ENCODE results near the gene LILRA1.
"Not testable (repeated sequence)": the region's sequence is repeated elsewhere in the genome, so short reads cannot be mapped to it uniquely, and the experiment has no call there.

LILRA1 gene

DNA sequence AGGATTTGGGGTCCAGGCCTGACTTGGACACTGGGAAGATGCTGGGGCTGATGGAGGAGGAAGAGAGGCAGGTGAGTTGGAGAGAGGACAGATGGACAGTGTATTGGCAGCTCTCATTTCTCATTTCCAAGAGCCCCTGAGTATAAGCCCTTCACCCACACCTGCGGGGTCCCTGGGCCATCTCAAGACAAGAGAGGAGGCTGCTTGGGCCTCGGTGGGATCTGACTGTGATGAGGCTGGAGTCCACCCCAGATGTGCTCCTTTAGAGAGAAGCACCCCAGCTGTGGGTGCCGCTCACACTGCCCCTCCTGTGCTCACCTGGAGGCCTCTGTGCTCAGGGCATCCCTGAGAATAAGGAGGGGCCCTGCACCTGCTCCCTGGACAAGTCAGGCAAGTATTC, 16.1 kb upstream of the LILRA1 start:
- no peak for DNase-seq (ENCODE audit: low spot score)

DNA sequence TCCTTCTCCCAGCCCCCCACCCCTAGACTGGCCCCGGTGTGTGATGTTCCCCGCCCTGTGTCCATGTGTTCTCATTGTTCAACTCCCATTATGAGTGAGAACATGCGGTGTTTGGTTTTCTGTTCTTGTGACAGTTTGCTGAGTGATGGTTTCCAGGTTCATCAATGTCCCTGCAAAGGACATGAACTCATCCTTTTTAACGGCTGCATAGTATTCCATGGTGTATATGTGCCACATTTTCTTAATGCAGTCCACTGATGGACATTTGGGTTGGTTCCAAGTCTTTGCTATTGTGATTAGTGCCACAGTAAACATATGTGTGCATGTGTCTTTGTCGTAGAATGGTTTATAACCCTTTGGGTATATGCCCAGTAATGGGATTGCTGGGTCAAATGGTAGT, 15.2 kb upstream of the LILRA1 start:
- not testable (repeated sequence) for DNase-seq (ENCODE audit: low spot score)

DNA sequence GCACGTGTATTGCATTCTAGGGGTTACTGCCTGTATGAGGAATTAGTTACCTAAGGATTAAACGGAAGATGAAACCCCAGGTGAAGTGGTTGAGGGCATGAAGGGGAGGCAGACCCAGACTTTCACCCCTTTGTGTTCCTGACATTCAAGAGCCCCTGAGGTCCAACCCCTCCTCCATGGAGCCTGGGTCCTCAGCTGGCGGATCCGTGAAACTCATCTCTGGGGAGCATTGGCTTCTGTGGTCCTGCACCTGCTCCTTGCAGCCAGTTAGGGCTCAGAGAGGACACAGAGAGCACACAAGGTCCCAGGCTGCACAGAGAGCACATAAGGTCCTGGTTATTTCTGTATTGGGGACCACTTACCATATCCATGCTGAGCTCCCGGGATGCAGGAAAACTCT, 7.0 kb upstream of the LILRA1 start:
- no peak for DNase-seq (ENCODE audit: low spot score)

DNA sequence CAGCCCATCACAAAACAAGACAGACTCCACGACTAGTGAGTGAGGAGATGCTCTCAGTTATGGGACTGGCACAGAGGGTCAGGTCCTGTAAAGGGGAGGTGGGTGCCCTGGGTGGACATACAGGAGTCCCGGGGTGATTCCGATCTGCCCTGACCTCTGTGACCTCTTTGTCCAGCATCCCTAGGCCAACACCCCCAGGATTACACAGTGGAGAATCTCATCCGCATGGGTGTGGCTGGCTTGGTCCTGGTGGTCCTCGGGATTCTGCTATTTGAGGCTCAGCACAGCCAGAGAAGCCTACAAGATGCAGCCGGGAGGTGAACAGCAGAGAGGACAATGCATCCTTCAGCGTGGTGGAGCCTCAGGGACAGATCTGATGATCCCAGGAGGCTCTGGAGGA, 6.4 kb upstream of the LILRA1 start:
- DNase-seq (ENCODE audit: low spot score): no peak

DNA sequence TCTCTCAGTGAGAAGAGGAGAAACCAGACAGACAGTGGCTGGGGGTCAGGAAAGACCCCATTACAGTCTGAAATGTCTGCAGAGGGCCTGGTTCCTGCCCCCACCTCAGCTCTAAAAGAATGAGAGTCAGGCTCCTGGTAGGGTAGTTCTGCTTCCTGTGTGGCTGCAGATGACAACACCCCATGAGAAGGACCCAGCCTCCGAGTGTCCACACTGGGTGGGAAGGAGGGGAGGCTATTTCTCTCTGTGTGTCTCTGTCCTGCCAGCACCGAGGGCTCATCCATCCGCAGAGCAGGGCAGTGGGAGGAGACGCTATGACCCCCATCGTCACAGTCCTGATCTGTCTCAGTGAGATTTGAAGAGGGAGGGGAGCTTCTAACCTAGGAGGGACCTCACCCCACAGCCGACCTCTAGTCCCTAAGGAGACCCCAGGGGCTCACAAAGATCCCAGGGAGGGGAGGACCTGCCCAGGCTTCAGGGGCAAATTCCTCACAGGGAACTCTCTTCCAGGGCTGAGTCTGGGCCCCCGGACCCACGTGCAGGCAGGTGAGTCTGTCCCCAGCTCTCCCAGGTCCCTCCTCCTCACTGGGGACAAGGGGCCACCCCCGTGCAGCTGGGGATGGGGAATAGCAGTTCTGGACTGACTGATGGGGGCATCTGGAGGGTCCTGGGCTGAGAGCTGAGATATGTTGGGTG, 647 bp downstream of the LILRA1 start:
- DNase-seq (ENCODE audit: low spot score): not testable (repeated sequence)

DNA sequence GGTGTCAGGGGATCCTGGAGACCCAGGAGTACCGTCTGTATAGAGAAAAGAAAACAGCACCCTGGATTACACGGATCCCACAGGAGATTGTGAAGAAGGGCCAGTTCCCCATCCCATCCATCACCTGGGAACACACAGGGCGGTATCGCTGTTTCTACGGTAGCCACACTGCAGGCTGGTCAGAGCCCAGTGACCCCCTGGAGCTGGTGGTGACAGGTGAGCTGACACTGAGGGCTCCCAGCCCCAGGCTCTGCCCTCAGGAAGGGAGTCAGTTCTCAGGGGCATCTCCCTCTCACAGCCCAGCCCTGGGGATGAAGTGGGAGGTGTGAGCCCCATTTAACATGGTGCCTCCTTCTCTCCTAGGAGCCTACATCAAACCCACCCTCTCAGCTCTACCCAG, 1.3 kb downstream of the LILRA1 start:
- no peak for DNase-seq (ENCODE audit: low spot score)

DNA sequence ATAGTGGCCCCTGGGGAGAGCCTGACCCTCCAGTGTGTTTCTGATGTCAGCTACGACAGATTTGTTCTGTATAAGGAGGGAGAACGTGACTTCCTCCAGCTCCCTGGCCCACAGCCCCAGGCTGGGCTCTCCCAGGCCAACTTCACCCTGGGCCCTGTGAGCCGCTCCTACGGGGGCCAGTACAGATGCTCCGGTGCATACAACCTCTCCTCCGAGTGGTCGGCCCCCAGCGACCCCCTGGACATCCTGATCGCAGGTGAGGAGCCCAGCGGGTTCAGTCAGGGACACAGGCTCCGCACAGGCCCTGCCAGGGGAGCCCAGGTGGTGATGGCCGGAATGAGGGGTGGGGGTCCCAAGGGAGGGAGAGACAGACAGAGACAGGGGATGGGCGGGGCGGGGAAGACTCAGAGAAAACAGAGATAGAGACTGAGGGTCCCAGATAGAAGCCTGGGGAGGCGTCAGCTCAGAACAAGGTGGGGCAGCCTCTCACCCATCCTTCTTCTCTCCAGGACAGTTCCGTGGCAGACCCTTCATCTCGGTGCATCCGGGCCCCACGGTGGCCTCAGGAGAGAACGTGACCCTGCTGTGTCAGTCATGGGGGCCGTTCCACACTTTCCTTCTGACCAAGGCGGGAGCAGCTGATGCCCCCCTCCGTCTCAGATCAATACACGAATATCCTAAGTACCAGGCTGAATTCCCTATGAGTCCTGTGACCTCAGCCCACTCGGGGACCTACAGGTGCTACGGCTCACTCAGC, 2.4 kb downstream of the LILRA1 start:
- DNase-seq (ENCODE audit: low spot score): not testable (repeated sequence)

DNA sequence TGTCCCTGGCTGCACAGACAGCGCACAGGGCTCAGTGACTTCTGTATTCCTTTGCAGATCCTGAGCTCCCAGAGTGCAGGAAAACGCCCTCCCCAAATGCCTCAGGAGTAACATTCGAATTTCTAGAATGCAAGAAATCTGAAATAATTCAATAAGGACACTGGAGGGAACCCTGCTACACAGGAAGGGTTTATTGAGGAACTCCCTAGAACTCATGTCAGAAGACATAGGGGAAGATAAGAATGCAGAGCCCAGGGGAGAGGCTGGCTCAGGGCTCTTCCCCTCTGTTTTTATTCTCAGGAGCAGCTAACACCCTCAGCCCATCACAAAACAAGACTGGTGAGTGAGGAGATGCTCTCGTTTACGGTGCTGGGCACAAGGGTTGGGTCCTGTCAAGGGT, 6.8 kb downstream of the LILRA1 start:
- DNase-seq (ENCODE audit: low spot score): no peak

DNA sequence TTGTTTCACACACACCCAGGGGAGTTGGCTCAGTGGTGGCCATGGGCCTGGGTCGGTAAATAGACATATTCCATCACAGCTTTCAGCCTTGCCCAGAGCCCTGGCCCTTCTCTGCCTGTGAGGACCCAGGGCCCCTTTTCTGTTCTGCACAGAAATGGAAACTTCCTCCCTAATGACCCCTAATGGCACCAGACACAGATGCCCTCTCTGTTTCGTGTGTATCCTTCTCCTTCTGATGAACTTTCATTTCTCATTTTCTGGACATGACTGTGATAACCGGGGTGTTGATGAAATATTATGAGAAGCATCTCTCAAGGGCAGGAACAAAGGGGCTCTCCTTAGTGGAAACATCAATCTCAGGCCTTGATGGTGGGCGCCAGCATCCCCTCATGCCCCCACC, 12.8 kb downstream of the LILRA1 start:
- DNase-seq (ENCODE audit: low spot score): no peak

DNA sequence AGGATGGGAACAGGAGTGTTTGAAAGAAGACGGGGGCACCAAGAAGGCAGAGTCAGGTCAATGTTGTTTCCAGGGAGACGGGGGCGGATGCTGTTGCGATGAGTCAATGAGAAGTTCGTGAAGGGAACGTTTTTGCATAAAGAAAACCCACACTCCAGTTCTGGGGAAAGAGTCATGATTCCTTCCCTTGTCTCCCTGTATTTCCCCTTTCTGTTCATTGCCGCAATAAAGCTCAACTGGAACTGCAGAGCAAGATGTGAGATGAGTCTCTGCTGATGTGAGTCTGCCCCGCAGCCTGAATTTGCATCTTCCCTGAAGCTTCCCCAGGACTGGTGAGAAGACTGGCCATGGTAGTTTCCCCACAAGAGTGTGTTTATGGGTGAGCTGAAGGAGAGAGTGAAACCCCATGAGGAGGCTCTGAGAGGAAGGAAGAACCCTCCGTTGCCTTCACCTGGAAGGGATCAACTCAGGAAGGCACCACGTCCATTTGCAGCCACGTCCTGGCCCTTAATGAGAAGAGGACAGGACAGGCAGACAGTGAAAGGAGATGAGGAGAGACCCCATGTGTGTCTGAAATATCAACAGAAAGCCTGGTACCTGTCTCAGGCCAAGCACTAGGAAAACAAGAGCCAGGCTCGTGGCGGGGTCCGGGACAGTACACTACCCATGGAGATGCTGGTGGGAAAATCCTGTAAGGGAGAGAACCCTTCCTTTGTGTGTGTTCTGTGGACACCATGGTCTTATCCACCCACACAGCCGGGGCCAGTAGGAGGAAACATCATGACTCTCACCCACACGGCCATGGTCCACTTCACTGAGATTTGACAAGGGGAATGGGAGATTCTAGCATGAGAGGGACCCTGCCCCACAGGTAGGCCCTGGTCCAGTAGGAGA, 13.7 kb downstream of the LILRA1 start:
- no peak for DNase-seq (ENCODE audit: low spot score)

DNA sequence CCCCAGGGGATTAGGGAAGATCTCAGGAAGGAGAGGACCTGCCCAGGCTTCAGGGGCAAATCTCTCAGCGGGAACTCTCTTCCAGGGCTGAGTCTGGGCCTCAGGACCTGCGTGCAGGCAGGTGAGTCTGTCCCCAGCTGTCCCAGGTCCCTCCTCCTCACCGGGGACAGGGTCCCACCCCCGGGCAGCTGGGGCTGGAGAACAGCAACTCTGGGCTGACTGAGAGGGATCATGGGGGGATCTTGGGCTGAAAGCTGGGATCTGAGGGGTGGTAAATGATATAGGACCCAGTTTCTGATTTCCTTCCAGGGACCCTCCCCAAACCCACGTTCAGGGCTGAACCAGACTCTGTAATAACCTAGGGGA, 14.3 kb downstream of the LILRA1 start:
- no peak for DNase-seq (ENCODE audit: low spot score)

DNA sequence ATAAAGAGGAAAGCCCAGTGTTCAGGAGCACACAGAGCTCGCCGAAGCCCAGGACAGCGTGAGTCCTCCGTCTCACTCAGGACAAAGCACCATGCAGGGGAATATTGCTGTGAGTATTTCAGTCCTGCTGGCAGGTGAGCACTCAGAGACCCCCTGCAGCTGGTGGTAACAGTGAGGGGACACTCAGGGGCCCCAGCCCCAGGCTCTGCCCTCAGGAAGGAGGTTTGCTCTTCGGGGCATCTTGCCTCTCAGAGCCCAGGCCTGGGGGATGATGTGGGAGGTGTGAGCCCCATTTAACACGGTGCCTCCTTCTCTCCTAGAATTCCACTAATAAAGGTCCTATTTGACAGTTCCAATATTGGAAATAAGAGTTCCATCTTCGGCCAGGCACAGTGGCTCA, 14.8 kb downstream of the LILRA1 start:
- DNase-seq (ENCODE audit: low spot score): no peak

DNA sequence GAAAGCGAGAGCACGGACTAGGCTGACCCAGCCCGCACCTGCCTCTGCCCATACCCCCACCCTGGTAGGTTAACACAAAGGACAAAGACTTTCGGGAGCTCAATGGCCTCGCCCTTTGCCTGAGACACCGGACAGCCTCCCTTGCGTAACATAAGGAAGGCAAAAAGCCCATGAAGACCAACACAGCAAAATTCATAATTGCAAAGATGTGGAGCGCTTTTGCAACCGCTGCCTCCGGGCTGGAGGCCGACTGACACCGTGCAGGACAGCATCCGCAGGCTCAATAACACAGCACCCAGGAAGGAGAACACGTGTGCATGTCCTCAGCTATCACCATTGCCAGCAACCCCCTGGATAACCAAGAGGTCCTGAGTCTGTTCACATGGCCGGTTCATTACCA, 15.4 kb downstream of the LILRA1 start:
- no peak for DNase-seq (ENCODE audit: low spot score)

DNA sequence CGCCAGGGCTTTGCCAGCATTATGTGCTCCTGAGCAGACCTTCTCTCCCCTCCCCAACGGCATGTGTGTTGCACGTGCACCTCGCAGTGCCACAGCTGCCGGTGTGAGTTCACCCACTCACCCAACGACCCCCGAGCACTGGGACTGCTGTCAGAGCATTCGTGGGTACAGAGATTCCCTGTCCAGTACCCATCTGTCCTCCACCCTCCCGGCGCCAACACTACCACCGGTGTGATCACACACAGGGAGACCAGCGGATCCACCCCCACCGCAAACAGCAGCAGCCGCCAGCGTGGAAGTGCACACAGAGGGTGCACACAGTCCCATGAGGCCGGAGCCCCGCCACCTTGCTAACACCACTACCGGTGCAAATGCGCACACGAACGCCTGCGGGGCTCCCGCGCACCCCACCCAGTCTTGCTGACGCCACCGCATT, 15.9 kb downstream of the LILRA1 start:
- DNase-seq (ENCODE audit: low spot score): no peak

DNA sequence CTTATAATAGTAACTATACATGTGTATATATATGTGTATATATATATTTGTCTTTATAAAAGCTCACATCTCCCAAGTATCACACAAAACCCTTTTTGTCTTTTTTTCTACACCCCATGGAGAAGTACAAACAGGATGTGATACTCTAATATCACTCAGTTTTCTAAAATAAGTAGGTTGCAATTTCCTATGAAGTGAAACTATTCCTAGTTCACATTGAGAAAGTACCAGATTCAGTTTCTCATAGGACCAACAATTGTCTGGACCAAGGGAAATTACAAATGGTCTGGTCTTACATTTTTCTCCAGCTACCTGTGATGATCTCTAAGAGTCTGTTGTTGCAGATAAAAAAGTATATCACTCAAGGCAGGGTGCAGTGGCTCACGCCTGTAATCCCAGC, 19.0 kb downstream of the LILRA1 start:
- DNase-seq (ENCODE audit: low spot score): no peak

DNA sequence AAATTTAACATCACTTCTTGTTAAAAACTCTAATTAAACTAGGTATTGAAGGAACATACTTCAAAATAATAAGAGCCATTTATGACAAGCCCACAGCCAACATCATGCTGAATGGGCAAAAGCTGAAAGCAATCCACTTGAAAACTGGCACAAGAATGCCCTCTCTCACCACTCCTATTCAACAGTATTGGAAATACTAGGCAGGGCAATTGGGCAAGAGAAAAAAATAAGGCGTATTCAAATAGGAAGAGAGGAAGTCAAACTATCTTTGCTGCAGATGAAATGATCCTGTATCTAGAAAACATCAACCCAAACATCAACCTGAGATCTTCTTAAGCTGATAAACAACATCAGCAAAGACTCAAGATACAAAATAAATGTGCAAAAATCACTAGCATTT, 21.3 kb downstream of the LILRA1 start:
- no peak for DNase-seq (ENCODE audit: low spot score)

DNA sequence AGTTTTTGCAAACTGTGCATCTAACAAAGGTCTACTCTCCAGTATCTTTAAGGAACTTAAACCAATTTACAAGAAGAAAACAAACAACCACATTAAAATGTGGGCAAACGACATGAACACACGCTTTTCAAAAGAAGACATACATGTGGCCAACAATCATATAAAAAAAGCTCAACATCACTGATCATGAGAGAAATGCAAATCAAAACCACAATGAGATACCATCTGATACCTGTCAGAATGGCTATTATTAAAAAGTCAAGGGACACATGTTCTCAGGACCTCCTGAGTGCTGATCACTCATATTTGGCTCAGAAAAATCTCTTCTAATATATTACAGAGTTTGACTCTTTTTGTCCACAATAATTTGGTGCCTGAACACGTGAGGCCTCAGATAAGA, 22.6 kb downstream of the LILRA1 start:
- DNase-seq (ENCODE audit: low spot score): no peak

DNA sequence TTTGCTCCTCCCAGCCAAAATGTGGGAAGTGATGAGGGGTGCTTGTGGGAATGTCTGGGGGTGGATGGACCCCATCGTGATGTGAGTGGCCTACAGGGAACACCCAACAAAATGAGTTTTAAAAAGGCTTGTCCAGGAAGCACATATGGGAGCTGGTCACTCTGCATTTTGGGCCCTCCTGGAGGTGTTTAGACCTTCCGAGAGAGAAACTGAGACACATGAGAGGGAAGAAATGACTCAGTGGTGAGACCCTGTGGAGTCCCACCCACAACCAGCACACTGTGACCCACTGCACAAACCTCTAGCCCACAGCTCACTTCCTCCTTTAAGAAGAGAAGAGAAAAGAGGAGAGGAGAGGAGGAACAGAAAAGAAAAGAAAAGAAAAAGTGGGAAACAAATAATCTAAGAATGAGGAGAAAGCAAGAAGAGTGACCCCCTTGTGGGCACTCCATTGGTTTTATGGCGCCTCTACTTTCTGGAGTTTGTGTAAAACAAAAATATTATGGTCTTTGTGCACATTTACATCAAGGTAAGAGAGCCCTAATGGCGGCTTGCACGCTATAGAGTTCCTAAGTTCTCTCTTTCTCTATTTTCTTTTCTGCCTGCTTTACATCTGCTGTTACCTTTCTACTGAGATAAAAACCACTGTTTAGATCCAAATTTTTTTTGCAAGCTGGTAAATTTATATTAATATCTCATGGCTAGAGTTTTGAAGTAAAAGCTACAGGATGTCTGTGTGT, 23.6 kb downstream of the LILRA1 start:
- DNase-seq (ENCODE audit: low spot score): no peak

DNA sequence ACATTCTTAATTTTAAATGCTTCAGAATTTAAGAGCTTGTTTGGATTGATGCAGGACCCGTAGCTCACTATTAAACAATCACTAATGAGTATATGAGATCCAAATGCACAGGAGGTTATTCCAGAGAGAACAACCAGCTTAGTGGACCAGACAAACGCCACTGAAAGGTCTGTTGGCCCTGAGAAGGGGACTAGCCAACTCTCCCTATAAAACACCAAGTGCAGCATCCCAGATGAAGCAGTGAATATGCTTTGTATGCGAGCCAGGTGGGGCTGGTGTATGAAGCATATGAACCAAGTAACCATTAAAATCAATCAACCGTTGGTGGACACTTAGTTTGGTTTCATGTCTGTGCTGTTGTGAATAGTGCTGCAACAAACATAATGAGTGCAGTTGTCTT, 27.0 kb downstream of the LILRA1 start:
- no peak for DNase-seq (ENCODE audit: low spot score)

DNA sequence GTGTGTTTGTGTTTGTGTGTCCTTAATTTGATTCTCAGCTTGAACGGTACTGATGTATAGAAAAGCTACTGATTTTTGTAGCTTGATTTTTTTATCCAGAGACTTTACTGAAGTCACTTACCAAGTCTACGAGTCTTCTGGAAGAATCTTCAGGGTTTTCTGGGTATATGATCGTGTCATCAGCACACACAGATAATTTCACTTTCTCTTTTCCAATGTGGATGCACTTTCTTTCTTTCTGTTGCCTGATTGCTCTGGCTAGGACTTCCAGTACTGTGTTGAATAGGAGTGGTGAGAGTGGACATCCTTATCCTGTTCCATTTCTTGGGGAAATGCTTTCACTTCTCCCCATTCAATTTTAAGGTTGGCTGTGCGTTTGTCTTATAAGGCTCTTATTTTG, 29.0 kb downstream of the LILRA1 start:
- no peak for DNase-seq (ENCODE audit: low spot score)

DNA sequence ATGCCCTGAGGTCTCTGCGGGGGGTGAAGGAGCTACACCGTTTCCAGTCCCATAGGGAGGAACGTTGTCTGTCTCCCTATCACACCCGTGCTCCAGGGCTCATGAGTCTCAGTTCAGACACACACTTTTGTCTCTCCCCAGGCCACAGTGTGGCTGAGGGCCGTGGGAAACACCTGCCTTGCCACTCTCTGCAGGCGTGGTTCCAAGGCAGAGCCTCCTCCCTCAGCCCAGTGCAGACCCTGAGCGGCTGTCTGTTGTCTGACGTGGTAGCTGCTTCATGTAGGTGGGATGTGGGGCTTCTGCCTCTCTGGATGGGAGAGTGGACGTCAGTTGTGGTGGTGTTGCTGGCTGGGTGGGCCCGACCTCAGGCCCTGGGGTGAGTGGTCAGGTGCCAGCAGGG, 30.8 kb downstream of the LILRA1 start:
- not testable (repeated sequence) for DNase-seq (ENCODE audit: low spot score)
